Activated naive CD4-positive, alpha-beta T cell treated with anti-CD3 and anti-CD28 coated beads, Interleukin-2, amount 50 U/mL, for 72 hours (primary cell): Measurements from ENCODE around the gene HSP90AA1. TPM values are rescaled to one million over a fixed set of nuclear protein-coding genes. Genes with fewer than 3 reads are reported as not detected.
"Not testable (repeated sequence)": the region's sequence is repeated elsewhere in the genome, so short reads cannot be mapped to it uniquely, and the experiment has no call there.

Source experiments
- ATAC-seq, 2 donors: fragments of 150-1000 bp; cut with Tn5 transposase; 2 replicates each; pipeline ENCODE4 v1.10.0; 2021; ENCODE audit warnings: mild to moderate bottlenecking in 2 of 2, moderate library complexity in 2 of 2
- DNase-seq, 2 donors: peaks; one replicate each; pipeline ENCODE4 v3.0.0; 2021 to 2022; ENCODE audit warnings: low spot score in 2 of 2
- H3K27ac Mint-ChIP-seq, 2 donors: one replicate each; pipeline ENCODE4 v1.8.0; 2022; ENCODE audit warnings: mild to moderate bottlenecking in 2 of 2, mixed read lengths in 2 of 2
- H3K36me3 Mint-ChIP-seq, 2 donors: one replicate each; pipeline ENCODE4 v1.8.0; 2022; ENCODE audit warnings: mixed read lengths in 2 of 2
- H3K9me3 Mint-ChIP-seq, 2 donors: one replicate each; pipeline ENCODE4 v1.8.0; 2022; ENCODE audit warnings: mixed read lengths in 2 of 2
- total RNA-seq, 2 donors: library from RNA; stranded (reverse); gene quantifications; one replicate each; pipeline ENCODE4 v1.2.3, GENCODE V29; 2022

HSP90AA1 gene
- total RNA-seq = 1,000 to 10,000 TPM in 1 of 2 donors, 100 to 1,000 TPM in 1; 992 to 1,009 TPM

GRCh38 chr14:102086972-102087761 is at the start of gene HSP90AA1:
HSP90AA1 (minus strand) TSS chr14:102087044; CDS start chr14:102086378, 666 bp downstream.
- ATAC-seq = peak; percentile 74 to 81
- no peaks in the 10 kb centered on the region for H3K9me3 Mint-ChIP-seq
- H3K27ac Mint-ChIP-seq = peak within 1 kb of the TSS; percentile 90 to 100
- peaks cover 48 to 62% of the 10 kb centered on the region in 2 donors for H3K36me3 Mint-ChIP-seq
- peak; percentile 95 to 98 for DNase-seq

- not testable (repeated sequence) for H3K27ac Mint-ChIP-seq, DNase-seq, H3K9me3 Mint-ChIP-seq, ATAC-seq
- peaks cover 14 to 15% of the 10 kb centered on the region in 2 donors for H3K36me3 Mint-ChIP-seq
Observed at GRCh38 chr14:102135456-102135855, 48.6 kb upstream of the HSP90AA1 start.

- not testable (repeated sequence) for H3K36me3 Mint-ChIP-seq, H3K27ac Mint-ChIP-seq, DNase-seq, H3K9me3 Mint-ChIP-seq, ATAC-seq
Observed at GRCh38 chr14:102134719-102135118, 47.9 kb upstream of the HSP90AA1 start.

GRCh38 chr14:102134021-102134420 is 47.2 kb upstream of the HSP90AA1 start:
- not testable (repeated sequence) for H3K36me3 Mint-ChIP-seq, ATAC-seq, DNase-seq, H3K9me3 Mint-ChIP-seq, H3K27ac Mint-ChIP-seq

GRCh38 chr14:102131741-102132140 is 44.9 kb upstream of the HSP90AA1 start:
- Mint-ChIP-seq H3K9me3 (no peaks in the 10 kb centered on the region), H3K36me3 (peaks cover 0 to 6% of the 10 kb centered on the region in 2 donors)
- ATAC-seq = no peak

GRCh38 chr14:102126807-102127455 is 40.1 kb upstream of the HSP90AA1 start:
- Mint-ChIP-seq H3K36me3 (no peaks in the 10 kb centered on the region), H3K9me3 (no peaks in the 10 kb centered on the region), H3K27ac (no peak overlapping the region)
- ATAC-seq (no peak), DNase-seq (no peak)

More at GRCh38 chr14:102131741-102132140, 44.9 kb upstream of the HSP90AA1 start:
- no peak for DNase-seq
- no peak overlapping the region for H3K27ac Mint-ChIP-seq

GRCh38 chr14:102125546-102125945 is 38.7 kb upstream of the HSP90AA1 start:
- no peak for ATAC-seq
- H3K36me3 Mint-ChIP-seq = no peaks in the 10 kb centered on the region
- no peaks in the 10 kb centered on the region for H3K9me3 Mint-ChIP-seq
- H3K27ac Mint-ChIP-seq = no peak overlapping the region
- DNase-seq = no peak

GRCh38 chr14:102124419-102124818 is 37.6 kb upstream of the HSP90AA1 start:
- no peak for ATAC-seq
- no peaks in the 10 kb centered on the region for H3K36me3 Mint-ChIP-seq
- DNase-seq = no peak
- H3K27ac Mint-ChIP-seq = no peak overlapping the region
- no peaks in the 10 kb centered on the region for H3K9me3 Mint-ChIP-seq

- H3K36me3 Mint-ChIP-seq = peaks cover 7 to 10% of the 10 kb centered on the region in 2 donors
- DNase-seq = no peak
- H3K9me3 Mint-ChIP-seq = peaks cover 0 to 5% of the 10 kb centered on the region in 2 donors
- no peak overlapping the region for H3K27ac Mint-ChIP-seq
- ATAC-seq = no peak
Observed at GRCh38 chr14:102121567-102121966, 34.7 kb upstream of the HSP90AA1 start.

GRCh38 chr14:102120888-102121287 is 34.0 kb upstream of the HSP90AA1 start:
- no peak overlapping the region for H3K27ac Mint-ChIP-seq
- DNase-seq = no peak
- H3K9me3 Mint-ChIP-seq = peaks cover 0 to 5% of the 10 kb centered on the region in 2 donors
- ATAC-seq = no peak
- peaks cover 7 to 10% of the 10 kb centered on the region in 2 donors for H3K36me3 Mint-ChIP-seq

GRCh38 chr14:102117852-102118251 is 31.0 kb upstream of the HSP90AA1 start:
- DNase-seq (no peak), ATAC-seq (no peak)
- Mint-ChIP-seq H3K27ac (peak overlapping the region in 1 of 2 donors; percentile 65), H3K36me3 (peaks cover 7 to 10% of the 10 kb centered on the region in 2 donors), H3K9me3 (peaks cover 0 to 5% of the 10 kb centered on the region in 2 donors)

- Mint-ChIP-seq H3K36me3 (peaks cover 7 to 10% of the 10 kb centered on the region in 2 donors), H3K9me3 (peaks cover 0 to 5% of the 10 kb centered on the region in 2 donors), H3K27ac (peak overlapping the region in 1 of 2 donors; percentile 42)
- DNase-seq = peak in 1 of 2 donors; percentile 21
- ATAC-seq = no peak
Observed at GRCh38 chr14:102116361-102117180, 29.7 kb upstream of the HSP90AA1 start.

- H3K9me3 Mint-ChIP-seq = peaks cover 5 to 6% of the 10 kb centered on the region in 2 donors
- ATAC-seq (no peak), DNase-seq (no peak)
- peaks cover 11 to 12% of the 10 kb centered on the region in 2 donors for H3K36me3 Mint-ChIP-seq
- no peak overlapping the region for H3K27ac Mint-ChIP-seq
Observed at GRCh38 chr14:102111101-102111500, 24.3 kb upstream of the HSP90AA1 start.

GRCh38 chr14:102109332-102109731 is 22.5 kb upstream of the HSP90AA1 start:
- not testable (repeated sequence) for ATAC-seq

GRCh38 chr14:102105369-102105768 is 18.5 kb upstream of the HSP90AA1 start:
- H3K36me3 Mint-ChIP-seq = peaks cover 11 to 12% of the 10 kb centered on the region in 2 donors
- peaks cover 5 to 6% of the 10 kb centered on the region in 2 donors for H3K9me3 Mint-ChIP-seq
- H3K27ac Mint-ChIP-seq = no peak overlapping the region
- DNase-seq (no peak), ATAC-seq (no peak)

More at GRCh38 chr14:102109332-102109731, 22.5 kb upstream of the HSP90AA1 start:
- H3K36me3 Mint-ChIP-seq = peaks cover 11 to 12% of the 10 kb centered on the region in 2 donors
- not testable (repeated sequence) for DNase-seq, H3K9me3 Mint-ChIP-seq, H3K27ac Mint-ChIP-seq

GRCh38 chr14:102103062-102103695 is 16.3 kb upstream of the HSP90AA1 start:
- Mint-ChIP-seq H3K9me3 (no peaks in the 10 kb centered on the region), H3K36me3 (no peaks in the 10 kb centered on the region), H3K27ac (no peak overlapping the region)
- ATAC-seq (no peak), DNase-seq (no peak)
